KG1 (cell line): Measurements from ENCODE around the gene USP31.

Experiments
- DNase-seq: peaks from one replicate; lab custom pipeline; 2025; lab: John Stamatoyannopoulos, UW

USP31 gene, protein sequence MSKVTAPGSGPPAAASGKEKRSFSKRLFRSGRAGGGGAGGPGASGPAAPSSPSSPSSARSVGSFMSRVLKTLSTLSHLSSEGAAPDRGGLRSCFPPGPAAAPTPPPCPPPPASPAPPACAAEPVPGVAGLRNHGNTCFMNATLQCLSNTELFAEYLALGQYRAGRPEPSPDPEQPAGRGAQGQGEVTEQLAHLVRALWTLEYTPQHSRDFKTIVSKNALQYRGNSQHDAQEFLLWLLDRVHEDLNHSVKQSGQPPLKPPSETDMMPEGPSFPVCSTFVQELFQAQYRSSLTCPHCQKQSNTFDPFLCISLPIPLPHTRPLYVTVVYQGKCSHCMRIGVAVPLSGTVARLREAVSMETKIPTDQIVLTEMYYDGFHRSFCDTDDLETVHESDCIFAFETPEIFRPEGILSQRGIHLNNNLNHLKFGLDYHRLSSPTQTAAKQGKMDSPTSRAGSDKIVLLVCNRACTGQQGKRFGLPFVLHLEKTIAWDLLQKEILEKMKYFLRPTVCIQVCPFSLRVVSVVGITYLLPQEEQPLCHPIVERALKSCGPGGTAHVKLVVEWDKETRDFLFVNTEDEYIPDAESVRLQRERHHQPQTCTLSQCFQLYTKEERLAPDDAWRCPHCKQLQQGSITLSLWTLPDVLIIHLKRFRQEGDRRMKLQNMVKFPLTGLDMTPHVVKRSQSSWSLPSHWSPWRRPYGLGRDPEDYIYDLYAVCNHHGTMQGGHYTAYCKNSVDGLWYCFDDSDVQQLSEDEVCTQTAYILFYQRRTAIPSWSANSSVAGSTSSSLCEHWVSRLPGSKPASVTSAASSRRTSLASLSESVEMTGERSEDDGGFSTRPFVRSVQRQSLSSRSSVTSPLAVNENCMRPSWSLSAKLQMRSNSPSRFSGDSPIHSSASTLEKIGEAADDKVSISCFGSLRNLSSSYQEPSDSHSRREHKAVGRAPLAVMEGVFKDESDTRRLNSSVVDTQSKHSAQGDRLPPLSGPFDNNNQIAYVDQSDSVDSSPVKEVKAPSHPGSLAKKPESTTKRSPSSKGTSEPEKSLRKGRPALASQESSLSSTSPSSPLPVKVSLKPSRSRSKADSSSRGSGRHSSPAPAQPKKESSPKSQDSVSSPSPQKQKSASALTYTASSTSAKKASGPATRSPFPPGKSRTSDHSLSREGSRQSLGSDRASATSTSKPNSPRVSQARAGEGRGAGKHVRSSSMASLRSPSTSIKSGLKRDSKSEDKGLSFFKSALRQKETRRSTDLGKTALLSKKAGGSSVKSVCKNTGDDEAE (N-terminal part only)

DNA sequence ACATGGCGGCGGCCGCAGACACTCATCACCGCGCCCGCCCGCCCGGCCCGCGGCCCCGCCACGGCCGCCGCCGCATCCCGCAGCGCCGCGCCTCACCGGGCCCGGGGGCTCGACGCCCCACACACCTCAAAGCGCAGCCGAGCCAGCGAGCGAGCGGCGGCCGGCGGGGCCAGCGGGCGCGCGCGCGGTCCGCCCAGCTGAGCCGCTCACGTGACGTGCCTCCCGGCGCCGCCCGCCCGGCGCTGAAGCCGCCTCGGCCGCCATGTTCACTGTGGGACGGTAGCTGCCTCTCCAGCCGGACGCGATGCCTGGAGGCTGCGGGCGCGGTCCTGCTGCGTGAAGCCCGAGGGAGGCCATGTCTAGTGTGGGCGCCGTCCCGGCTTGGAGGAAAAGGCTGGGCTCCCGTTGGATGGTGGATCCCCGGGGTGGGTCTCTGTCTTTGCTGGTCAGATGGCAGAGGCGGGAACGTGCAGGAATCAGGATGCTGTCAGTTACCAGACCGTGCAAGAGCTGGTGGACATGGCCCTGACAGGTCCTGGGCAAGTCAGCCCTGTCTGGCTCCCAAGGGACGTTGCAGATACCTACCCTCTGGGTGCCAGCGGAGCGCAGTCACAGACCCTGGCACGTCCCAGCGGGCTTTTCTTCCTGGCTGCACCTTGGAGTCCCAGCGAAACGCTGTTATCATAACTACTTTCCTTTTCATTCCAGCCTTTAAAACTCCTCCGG, at the start of gene USP31:
USP31 (minus strand) TSS at position 186 of the 726 bp plus-strand sequence; CDS start at position 4, 182 bp downstream.
- DNase-seq = peak; percentile 72

DNA sequence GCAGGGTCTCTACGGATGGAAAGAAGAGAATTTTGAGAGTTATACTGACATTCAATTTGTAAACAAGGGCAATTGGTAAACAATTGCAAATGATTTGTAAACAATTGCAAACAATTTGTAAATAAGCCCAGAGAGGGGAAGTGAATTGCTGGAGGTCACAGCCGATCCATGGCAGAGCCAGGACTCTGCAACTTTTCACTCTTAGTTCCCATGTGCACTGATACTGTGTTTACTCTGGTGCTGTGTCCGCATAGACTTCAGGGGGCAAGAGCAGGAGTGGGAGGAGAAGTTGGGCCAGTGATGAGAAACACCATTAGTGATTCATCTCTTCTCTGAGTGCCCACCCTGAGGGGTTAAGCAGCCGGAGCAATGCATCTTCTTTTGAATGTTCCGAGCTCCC, 47.3 kb upstream of the USP31 start:
- DNase-seq = no peak

DNA sequence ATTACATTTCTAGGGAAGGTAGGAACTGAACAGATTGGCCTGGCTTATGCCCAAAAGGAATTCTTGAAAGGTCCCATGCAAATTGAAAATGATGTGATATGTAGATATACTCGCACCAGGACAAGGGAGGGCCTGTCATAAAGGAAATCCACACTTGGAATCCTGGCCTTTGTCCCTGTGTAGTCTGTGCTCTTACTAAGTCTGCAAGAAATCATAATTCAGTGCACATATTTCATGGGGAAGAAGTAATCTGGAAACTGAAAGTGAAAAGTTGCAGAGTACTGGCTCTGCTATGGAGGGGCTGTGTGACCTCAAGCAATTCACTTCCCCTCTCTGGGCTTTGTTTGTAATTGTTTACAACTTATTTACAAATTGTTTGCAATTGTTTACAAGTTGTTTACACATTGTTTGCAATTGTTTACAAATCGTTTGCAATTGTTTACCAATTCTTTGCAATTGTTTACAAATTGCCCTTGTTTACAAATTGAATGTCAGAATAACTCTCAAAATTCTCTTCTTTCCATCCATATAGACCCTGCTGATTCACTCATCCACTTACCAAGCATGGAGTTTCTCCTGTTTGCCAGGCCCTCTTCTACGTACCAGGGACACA, 46.2 kb upstream of the USP31 start:
- DNase-seq = no peak

DNA sequence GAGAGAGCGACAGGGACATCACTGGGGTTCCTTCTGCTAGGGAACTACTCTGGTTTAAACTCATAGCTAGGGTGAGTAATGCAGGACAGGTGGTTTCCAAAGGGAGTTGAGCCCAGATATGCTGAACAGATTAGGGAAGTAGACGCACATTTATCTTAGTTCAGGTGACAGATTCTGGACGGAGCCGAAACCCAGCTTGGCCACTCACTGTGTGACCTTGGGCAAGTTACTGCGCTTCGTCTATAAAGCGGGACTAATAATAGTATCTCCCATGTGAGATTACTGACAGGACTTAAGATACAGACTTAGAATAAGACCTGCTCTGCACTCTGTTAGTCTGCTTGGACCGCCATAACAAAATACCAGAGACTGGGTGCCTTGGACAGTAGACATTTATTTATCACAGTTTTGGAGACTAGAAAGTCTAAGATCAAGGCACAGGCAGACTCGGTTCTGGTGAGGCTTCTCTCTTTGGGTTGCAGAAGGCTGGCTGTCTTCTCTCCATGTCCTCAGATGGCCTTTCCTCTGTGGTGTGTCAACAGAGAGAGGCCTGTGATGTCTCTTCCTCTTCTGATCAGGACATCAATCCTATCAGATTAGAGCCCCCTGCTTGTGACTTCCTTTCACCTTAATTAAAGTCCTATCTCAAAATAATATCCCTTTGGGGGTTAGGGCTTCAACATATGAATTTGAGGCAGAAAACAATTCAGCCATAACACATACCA, 45.4 kb upstream of the USP31 start:
- DNase-seq = no peak

DNA sequence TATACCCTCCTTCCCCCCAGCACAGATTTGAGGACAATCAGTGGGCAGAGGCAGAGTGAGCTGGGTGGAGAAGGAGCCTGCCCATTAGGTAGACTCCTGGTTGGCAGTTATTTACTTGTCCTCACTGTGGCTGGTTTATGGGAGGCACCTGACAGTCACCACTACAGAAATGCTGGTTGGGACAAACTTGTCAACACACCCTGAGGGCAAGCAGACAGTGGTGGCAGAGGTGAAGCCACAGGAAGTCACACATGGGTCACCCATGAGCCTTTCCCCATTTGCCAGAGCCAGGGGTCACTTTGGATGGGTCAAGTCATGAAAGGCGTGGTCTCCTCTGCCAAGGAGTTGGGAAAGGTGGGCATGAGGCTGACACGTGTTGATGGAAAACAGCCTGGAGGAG, 39.7 kb upstream of the USP31 start:
- DNase-seq = no peak

DNA sequence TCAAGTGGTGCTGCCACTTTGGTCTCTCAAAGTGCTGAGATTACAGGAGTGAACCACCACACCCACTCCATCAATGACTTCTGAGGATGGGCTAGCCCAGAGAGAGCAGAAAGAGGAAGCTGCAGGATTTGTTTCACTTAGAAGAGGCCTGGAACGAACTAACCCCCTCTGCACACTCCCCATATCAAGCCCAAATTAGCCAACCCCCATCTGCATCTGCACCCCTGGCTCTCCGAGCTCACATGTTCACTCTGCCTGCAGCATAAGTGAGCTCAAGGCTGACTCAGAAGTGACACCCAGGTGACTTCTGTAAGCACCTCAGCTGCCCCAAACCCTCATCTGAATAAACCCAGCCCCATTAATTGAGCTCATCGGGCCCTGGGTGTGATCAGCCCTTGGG, 38.1 kb upstream of the USP31 start:
- DNase-seq = no peak

DNA sequence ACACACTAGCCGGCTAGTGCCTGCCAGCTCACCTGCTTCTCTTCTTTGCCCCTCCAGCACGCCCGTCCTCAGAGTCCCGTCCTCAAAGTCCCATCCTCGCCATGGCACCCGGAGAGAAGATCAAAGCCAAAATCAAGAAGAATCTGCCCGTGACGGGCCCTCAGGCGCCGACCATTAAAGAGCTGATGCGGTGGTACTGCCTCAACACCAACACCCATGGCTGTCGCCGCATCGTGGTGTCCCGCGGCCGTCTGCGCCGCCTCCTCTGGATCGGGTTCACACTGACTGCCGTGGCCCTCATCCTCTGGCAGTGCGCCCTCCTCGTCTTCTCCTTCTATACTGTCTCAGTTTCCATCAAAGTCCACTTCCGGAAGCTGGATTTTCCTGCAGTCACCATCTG, 36.9 kb upstream of the USP31 start:
- DNase-seq = no peak

DNA sequence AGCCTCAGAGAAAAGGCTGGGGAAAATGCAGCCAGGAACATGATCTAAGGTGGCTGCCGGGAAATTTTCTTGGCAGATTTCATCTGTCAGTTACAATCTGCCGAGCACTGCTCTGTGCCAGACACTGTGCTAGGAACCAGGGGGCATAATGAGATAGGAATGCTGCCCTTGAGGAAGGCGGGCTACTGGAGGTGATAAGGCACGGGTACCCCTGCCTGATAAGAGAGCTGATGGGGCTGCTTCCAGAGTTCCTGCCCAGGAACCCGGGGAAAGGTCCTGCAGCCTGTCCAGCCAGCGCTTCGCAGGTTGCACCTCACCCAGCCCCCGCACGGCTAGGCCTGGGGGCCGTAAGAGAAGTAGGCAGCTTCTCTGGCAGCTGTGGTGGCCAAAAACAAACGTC, 36.4 kb upstream of the USP31 start:
- DNase-seq = no peak

DNA sequence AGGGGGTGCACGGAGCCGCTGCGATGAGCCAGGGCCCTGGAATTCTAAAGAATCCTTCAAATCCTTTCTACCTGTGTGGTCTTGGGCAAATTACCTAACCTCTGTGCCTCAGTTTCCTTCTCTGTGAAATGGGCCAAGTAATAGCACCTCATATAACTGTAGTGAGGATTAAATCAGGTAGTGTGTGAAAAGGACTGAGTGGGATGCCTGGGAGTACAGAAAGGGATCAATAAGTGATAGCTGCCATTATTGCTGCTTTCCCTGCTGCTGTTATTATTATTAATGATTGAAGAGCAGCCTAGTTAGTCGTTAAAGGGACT, 34.3 kb upstream of the USP31 start:
- DNase-seq = no peak

DNA sequence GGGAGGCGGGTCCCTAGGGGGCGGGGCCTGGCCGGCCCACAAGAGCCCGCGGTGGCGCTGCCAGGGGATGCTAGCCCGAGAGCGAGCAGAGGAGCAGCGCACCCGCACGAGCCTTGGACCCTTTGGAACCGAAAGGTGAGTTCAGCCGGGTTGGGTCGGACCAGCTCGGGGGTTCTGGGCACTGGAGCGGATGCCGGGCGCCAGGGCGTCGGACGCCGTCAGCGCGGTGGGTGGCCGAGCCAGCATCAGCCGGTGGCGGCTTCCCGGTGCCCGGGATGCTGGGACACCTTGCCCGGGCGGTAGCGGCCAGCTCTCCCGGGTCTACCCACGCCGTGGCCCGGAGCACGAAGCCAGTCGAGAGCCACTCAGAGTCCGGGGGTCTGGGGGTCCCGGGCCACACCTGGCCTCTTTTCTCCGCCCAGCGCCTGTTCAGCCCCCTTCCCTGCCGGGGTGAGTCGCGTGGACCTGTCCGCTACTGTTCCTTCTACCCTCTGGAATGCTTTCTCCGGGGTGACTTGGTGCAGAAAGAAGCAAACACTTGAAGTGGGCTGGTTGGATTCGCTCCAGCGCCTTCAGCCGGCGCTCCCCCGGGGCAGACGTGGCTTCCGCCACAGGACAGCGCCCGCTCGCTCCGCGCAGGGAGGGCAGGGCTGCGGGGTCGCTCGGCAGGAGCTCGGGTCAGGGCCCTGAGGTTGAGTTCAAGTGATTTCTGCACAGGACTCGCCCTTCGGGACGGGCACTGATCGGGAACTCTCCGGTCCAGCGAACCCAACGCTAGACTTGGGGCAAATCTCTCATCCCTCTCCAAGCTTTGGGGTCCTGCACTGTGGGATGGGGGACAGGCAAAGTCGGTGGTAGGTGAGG, 33.7 kb upstream of the USP31 start, which contains the start of gene SCNN1G:
SCNN1G (plus strand) TSS at position 67 of the 864 bp plus-strand sequence. CDS start 3,527 bp downstream, outside the sequence.
- no peak for DNase-seq

DNA sequence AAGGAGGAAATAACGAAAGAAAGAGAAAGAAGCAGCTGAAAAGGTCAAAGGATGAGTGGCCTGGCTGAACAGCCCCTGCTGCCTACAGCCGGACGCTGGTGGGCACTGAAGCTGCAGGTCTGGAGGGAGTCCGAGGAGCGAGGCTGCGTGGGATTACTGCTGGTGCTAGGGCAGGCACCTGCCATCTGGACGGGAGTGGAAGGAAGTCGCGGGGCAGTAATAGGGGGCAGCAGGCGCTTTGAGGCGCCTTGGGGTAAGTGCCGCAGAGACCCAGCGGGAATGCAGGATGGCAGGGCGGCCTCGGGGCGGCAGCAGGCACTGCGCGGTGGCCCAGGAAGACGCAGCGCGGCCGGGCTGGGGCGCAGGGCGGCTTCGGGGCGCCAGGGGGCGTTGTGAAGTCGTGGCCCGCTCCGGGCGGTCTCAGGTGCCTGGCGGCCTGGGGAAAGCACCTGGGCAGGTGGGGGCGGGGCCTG, 33.0 kb upstream of the USP31 start:
- peak; percentile 52 for DNase-seq

DNA sequence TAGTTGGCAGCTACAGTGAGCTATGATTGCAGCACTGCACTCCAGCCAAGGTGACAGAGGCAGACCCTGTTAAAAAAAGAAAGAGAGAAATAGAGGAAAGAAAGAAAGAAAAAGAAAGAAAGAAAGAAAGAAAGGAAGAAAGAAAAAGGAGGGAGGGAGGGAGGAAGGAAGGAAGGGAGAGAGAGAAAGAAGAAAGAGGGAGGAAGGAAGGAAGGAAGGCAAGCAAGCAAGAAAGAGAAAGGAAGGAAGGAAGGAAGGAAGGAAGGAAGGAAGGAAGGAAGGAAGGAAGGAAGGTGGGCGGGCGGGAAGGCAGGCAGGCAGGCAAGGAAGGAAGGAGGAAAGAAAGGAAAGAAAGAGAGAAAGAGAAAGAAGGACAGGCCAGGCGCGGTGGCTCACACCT, 32.3 kb upstream of the USP31 start:
- DNase-seq = no peak

DNA sequence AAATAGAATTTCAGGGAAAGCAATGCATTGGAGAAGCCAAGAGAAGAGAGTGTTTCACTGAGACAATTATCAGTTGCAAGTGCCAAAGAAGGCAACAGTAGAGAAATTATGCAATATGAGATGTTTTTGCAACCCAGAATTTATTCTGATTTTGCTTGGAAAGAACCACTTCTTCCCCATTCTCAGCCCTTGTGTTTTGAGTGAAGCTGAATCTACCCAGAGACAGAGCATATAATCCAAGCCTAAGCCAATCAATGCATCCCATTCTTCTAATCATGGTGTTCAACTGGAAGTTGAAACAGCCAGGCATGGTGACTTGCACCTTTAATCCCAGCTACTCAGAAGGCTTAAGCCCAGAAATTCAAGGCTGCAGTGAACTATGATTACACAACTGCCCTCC, 26.4 kb upstream of the USP31 start:
- no peak for DNase-seq

DNA sequence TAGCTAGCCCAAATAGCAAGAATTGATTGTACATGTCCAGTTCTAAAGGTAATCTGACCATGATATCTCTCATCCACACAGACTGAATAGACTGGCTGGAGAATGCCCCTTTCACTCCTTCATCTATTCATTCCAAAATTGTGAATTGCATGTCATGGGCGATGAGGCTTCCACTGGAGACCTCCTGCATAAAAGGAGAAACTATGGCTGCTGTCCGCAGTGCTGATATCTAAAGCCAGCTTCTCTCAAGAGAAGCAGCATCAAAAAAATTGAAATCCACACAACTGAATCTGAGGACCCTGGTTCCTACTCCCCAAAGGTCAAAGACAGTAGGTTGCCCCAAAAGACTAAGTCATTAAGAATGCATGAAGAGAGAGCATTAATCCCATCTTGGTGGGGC, 25.4 kb upstream of the USP31 start:
- no peak for DNase-seq

DNA sequence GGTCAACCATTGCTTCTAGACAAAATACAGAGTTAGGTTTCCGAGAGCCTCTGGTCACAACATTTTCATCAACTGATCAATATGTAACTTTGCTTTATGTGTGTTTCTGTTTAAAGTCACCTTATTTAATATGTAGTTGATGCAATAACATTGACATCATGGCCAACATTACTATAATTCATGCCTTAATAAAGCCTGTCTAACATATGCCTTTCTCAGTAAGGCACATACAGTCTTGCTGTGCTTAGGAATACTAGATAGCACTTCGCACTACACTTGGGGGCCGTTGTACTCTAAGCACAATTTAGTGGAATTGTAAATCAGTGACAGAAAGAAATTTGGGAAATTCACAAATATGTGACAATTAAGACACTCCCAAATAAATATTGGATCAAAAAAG, 23.7 kb upstream of the USP31 start:
- DNase-seq = no peak

DNA sequence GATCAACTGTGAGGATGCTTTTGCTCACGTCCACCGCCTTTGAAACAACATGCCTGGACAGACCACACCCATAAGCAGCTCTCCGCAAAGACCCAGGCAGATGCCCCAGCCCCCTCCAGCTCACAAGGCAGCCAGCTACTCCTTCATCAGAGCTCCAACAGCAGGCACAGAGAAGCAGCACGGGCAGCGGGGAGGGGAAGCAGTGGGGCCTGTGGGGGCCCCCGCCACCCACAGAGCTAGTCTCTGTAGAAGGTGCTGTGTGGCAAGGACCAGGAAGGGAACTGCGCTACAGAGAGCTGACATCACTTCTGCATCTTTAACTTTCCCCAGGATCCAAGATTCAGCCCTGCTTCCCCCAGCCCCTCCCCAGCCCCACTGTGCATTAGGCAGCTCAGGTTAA, 23.3 kb upstream of the USP31 start:
- no peak for DNase-seq

DNA sequence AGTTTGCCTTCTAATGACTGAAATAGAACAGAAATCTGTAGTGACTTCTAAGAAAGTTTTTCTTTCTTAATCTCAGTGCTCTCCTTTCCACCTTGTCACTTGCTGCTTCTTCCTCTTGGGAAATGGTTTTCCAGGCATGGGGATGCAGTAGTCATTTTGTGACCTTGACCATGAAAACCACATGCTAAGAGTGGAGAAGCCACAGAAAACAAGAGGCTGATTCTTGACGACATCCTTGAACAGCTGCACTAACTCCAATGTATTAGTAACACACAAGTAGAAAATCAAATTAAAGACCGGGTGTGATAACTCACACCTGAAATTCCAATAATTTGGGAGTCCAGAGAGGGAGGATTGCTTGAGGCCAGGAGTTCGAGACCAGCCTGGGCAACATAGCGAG, 15.5 kb upstream of the USP31 start:
- no peak for DNase-seq

DNA sequence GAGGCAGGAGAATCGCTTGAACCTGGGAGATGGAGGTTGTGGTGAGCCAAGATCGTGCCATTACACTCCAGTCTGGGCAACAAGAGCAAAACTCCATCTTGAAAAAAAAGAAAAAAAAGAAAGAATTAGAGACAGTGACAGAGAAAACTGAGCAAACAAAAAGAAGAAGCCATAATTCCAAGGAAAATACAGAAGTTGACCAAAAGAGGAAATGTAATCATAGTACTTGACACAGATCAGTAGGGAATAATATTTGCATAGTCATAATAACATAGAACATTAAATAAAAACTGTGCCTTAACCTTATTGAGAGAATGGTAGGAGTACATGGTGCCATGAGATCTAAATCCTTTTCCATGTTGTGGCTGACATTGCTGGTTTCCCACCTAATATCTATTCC, 14.7 kb upstream of the USP31 start:
- no peak for DNase-seq

DNA sequence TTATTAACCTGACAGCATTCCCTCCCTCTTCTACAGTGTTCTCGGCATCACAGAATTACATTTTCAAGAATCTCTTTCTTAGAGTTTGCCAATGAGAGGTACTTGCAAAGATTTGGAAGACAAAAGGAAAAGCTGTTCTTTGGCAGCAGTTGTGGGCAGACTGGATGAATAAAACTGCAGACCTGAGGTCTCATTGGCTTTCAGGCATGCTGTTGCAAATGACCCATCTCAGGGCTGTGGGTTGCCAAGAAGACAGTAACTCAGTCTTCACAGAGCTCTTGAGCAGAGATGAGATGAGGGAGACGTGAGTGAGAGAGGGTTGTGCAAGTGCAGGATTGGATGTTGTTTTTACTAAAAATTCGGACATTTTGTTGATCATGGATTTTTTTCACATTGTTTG, 11.3 kb upstream of the USP31 start:
- no peak for DNase-seq

DNA sequence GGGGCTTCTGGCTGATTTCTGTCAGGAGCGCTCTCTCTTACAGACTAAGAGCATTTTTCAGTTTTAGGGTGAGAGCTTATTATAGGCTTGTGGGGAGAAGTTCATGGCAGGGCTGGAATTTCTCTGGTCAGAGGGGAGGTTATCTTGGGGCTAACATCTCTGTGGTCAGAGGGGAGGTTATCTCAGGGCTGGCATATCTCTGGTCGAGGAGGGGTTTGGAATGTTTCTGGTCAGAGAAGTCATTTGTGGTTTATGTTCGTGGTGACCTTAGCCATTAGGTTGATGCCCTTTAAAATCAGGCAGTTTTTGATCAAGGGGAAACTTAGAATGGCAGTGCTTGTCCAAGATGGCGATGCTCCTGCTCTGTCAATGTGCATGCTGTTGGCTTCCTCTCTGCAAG, 10.8 kb upstream of the USP31 start:
- DNase-seq = no peak
